Activated CD4-positive, alpha-beta T cell treated with anti-CD3 and anti-CD28 coated beads, Interleukin-2, Interleukin-6, amounts not matched to agents 100 ng/mL and 50 ng/mL, durations not matched to agents 16 hours and 8 hours (primary cell): Measurements from ENCODE around the gene KLRK1.
"Not testable (repeated sequence)": the region's sequence is repeated elsewhere in the genome, so short reads cannot be mapped to it uniquely, and the experiment has no call there.

Source experiments
- DNase-seq: peaks from one replicate; pipeline ENCODE4 v3.0.0-alpha.2; 2020

Gene KLRK1

DNA sequence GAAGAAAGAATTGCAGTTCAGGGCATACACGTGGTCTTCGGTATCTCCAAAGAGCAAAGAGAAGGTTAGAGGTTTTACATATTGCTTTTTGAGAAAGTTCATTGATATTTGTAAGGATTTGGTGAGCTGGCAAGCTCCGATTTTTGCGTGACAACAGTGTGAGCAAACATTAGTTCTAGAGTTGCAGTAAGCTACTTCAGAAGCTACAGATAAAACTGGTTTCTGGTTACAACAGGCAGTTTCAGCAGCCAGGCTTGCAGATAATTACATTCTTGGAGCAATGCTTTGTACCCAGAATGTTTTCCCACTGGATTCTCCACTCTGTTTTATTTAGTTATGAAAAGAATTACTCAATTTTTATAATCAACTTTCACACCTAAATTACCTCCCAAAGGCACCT, 28.2 kb downstream of the KLRK1 start:
- no peak for DNase-seq

- no peak for DNase-seq
These were observed 28.8 kb downstream of the KLRK1 start for GRCh38 chr12:10361084-10361483.

- DNase-seq: no peak
These were observed 30.9 kb downstream of the KLRK1 start for GRCh38 chr12:10358969-10359368.

GRCh38 chr12:10358131-10358530, 31.7 kb downstream of the KLRK1 start:
- DNase-seq: no peak

DNA sequence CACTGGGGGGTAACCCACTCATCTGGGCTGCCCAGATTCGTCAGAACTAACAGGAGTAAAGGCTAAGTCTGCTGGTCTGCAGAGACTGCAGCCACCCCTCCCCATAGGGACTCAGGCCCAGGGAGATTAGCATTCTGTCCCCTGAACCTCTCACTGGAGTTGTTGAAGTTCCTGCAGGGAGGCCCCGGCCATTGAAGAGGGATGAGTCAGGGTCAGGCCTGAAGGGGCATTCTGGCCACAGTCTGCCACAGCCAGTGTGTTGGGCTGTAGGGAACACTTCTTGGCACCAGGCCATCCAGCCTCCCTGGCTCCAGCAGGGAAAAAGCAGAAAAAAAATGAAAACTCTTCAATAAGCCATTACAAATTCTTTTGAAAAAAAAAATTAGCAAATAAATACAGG, 35.3 kb downstream of the KLRK1 start:
- DNase-seq: no peak

GRCh38 chr12:10354071-10354470, 35.8 kb downstream of the KLRK1 start:
- no peak for DNase-seq

DNA sequence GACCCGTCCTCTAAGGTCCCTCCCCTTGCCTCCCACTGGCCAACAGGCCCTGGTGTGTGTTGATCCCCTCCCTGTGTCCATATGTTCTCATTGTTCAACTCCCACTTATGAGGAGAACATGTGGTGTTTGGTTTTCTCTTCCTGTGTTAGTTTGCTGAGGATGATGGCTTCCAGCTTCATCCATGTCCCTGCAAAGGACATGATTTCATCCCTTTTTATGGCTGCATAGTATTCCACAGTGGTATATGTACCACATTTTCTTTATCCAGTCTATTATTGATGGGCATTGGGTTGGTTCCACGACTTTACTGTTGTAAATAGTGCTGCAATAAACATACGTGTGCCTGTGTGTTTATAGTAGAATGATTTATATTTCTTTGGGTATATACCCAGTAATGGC, 38.4 kb downstream of the KLRK1 start:
- DNase-seq: not testable (repeated sequence)

DNA sequence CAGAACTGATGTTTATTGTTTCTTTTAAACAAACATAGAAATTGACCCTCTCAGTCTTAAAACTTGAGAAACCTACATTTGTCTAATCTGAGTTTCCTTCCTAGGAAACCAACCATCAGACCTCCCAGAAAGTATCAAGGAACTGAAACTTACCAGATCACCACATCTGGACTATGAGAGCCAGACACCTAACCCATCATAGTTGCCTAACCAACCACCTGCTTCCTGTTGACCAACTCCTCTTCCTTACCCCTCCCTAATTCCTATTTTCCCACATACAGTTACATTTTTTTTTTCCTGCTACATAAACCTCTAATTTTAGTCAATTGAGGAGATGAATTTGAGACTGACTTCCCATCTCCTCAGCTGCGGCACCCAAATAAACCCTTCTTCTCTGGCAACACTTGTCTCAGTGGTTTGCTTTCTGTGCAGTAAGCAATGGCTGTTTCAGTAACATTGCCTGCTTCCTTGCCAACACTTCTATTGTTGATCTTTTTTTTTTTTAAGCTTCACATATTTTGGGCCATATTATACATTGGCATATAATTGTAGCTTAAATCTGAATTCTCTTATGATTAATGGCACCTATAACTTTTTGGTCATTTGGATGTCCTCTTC, 47.8 kb downstream of the KLRK1 start:
- DNase-seq: no peak

DNA sequence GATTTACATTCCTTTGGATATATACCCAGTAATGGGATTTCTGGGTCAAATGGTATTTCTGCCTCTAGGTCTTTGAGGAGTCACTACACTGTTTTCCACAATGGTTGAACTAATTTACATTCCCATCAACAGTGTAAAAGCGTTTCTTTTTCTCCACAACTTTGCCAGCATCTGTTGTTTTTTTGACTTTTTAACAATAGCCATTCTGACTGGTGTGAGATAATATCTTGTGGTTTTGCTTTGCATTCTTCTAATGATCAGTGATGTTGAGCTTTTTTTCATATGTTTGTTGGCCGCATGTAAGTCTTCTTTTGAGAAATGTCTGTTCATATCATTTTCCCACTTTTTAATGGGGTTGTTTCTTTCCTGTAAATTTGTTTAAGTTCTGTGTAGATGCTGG, 48.9 kb downstream of the KLRK1 start:
- not testable (repeated sequence) for DNase-seq

DNA sequence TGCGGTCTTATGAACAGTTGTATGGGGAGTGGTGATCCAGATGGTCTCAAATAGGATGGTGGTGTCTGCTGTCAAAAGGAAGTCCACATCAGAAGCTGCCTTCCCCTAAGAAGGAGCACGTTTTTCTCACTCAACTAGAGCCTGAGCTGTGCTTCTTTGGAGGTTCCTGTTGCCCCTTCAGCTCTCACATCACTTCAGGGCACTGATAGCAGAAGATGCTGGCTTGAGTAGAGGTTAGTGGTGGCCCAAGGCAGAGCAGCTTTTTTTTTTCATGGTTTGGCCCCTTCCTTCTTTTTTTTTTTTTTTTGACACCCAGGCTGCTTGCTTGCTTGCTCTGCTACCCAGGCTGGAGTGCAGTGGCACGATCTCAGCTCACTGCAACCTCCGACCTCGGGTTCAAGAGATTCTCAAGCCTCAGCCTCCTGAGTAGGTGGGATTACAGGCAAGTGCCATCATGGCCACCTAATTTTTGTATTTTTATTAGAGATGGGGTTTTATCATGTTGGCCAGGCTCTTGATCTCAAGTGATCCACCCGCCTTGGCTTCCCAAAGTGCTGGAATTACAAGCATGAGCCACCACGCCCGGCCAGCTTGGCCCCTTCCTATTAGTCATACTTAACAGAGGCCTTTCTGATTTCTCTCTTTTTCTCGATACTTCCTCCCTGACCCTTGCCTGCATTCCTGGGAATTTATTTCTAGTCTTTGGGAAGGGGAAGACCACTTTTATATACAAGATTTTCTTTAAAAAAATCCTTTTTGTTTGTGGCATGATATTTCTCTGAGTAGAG, 50.6 kb downstream of the KLRK1 start:
- DNase-seq: no peak

- not testable (repeated sequence) for DNase-seq
These were observed 51.4 kb downstream of the KLRK1 start for GRCh38 chr12:10338470-10338869.

DNA sequence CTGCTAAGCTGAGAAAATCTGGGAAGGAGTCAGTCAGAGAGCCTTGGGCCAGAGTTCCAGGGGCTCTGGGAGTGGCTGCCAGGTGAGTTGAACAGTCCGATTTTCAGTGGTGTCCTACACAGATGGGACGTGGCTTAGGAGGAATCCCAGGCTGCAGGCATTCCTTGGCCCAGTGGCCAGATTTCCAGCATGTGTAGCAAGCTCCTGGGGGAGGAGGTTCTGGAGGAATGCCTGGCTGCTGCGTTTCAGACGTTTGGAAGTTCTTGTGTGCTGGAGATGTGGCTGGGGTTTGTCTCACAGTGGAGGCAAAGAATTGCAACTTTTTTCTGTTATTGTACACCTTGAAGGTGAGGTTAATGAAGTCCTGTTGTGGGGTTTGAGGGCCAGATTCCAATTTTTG, 53.6 kb downstream of the KLRK1 start:
- not testable (repeated sequence) for DNase-seq

DNA sequence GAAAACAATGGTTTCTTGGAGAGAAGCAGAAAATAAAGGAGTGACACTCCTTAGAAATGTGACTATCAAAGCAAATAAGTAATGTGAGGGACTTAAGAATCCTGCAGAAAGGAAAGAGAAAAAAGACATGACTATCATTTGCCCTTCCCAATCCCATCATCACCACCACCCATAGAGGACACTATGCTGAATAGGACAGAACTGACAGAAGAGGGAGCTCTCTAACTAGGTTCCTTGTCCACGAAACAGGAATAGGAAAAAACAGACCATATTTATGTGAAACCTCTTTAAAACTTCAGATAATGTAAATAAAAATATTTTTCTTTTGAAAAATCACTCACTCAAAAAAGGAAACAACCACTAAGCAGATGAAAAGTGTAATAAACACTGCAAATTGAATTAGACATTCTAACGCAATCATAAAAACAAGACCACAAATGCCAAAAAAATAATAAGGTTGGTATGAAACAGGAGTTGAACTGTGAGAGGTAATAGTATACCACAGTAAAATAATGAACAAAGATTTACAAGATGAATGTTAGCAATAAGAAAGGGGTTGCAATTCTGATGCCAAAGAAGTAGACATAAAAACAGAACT, 58.1 kb downstream of the KLRK1 start:
- DNase-seq: peak; percentile 19

DNA sequence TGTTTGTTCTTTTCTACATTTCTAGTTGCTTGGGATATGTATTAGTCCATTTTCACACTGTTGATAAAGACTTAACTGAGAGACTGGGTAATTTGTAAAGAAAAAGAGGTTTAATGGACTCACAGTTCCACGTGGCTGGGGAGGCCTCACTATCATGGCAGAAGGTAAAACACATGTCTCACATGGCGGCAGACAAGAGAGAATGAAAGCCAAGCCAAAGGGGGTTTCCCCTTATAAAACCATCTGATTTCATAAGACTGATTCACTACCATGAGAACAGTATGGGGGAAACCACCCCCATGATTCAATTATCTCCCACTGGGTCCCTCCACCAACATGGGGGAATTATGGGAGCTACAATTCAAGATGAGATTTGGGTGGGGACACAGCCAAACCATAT, 61.1 kb downstream of the KLRK1 start:
- not testable (repeated sequence) for DNase-seq
